K562 (cell line): ENCODE measurements around the gene NR3C1. TPM values are rescaled to one million over a fixed set of nuclear protein-coding genes. Genes with fewer than 3 reads are reported as not detected.

ENCODE experiments used
- BRD4 ChIP-seq: fragments of 200-600 bp; sonication (generic); IDR thresholded peaks from 2 replicates; pipeline ENCODE4 v1.6.1; 2017; ENCODE audit warnings: inconsistent platforms
- FUS ChIP-seq: fragments of 200-400 bp; formaldehyde crosslinking; optimal IDR thresholded peaks from 2 replicates; pipeline ENCODE3; 2017; ENCODE audit warnings: low read depth, low read length
- GABPA ChIP-seq: fragments of 200-800 bp; sonication (Bioruptor generic); conservative IDR thresholded peaks from 2 replicates; pipeline ENCODE4 v1.6.1; 2016; ENCODE audit warnings: low read depth, missing genetic modification characterization, missing compliant biosample characterization
- KLF1 ChIP-seq: fragments of 450-650 bp; IDR thresholded peaks from 2 replicates; pipeline ENCODE4 v1.6.1; 2016; ENCODE audit warnings: missing genetic modification characterization, missing compliant biosample characterization
- LCOR ChIP-seq: sonication (generic); formaldehyde crosslinking; IDR thresholded peaks from 2 replicates; pipeline ENCODE4 v1.8.0; 2022; ENCODE audit warnings: mild to moderate bottlenecking, missing genetic modification reagents
- MIER1 ChIP-seq: fragments of 450-650 bp; IDR thresholded peaks from 2 replicates; pipeline ENCODE4 v1.6.1; 2016; ENCODE audit warnings: antibody characterized with exemption, mild to moderate bottlenecking, low read depth
- NFE2L1 ChIP-seq: fragments of 450-650 bp; IDR thresholded peaks from 2 replicates; pipeline ENCODE4 v1.6.1; 2016; ENCODE audit warnings: missing genetic modification characterization, low read depth, mild to moderate bottlenecking, missing compliant biosample characterization, moderate library complexity, borderline replicate concordance
- NR4A1 ChIP-seq, 2 experiments: fragments of 250-450 bp in 1 of 2; fragments of 450-650 bp in 1 of 2; sonication (Bioruptor Pico) in 1 of 2; IDR thresholded peaks; 2 replicates each; pipeline versions ENCODE4 v1.4.0 to v1.6.1; 2016 to 2020; ENCODE audit warnings: mild to moderate bottlenecking in 2 of 2, missing compliant biosample characterization in 1 of 2, missing genetic modification characterization in 1 of 2, moderate library complexity in 1 of 2
- NUFIP1 ChIP-seq: fragments of 450-650 bp; IDR thresholded peaks from 2 replicates; pipeline ENCODE4 v1.6.1; 2018; ENCODE audit not compliant: partially characterized antibody
- RAD21 ChIP-seq, 2 experiments: fragments of 250-450 bp in 1 of 2; fragments of 450-650 bp in 1 of 2; sonication (Bioruptor Pico) in 1 of 2; formaldehyde crosslinking in 1 of 2; IDR thresholded peaks in 1 of 2; conservative IDR thresholded peaks in 1 of 2; 2 replicates each; pipeline versions ENCODE4 v1.4.0 to v1.8.0; 2020 to 2022; ENCODE audit warnings: mild to moderate bottlenecking in 2 of 2, moderate library complexity in 1 of 2
- RBFOX2 ChIP-seq: fragments of 200-400 bp; formaldehyde crosslinking; IDR thresholded peaks from 2 replicates; pipeline ENCODE4 v1.6.1; 2017; ENCODE audit warnings: low read depth, mild to moderate bottlenecking, low read length, moderate library complexity
- RBM17 ChIP-seq: fragments of 200-400 bp; formaldehyde crosslinking; IDR thresholded peaks from 2 replicates; pipeline ENCODE4 v1.6.1; 2017; ENCODE audit warnings: low read depth, mild to moderate bottlenecking, low read length, borderline replicate concordance
- SMAD4 ChIP-seq: fragments of 250-450 bp; sonication (Bioruptor Pico); conservative IDR thresholded peaks from 2 replicates; pipeline ENCODE4 v1.8.0; 2021; ENCODE audit warnings: inconsistent platforms, mild to moderate bottlenecking, moderate library complexity
- TBP ChIP-seq: optimal IDR thresholded peaks from 2 replicates; pipeline ENCODE3; 2011; ENCODE audit warnings: low read depth, low read length, improper control_type of control experiment
- WHSC1 ChIP-seq: IDR thresholded peaks from one replicate; pipeline ENCODE4 v1.6.1; 2012; ENCODE audit warnings: low read length, control low read depth, inconsistent platforms
- ZKSCAN8 ChIP-seq: fragments of 200-800 bp; sonication (Bioruptor generic); IDR thresholded peaks from 2 replicates; pipeline ENCODE4 v1.6.1; 2016; ENCODE audit warnings: missing genetic modification characterization, missing compliant biosample characterization
- ZNF263 ChIP-seq: sonication (generic); formaldehyde crosslinking; IDR thresholded peaks from 2 replicates; pipeline ENCODE4 v1.8.0; 2022; ENCODE audit warnings: mild to moderate bottlenecking, missing genetic modification reagents, borderline replicate concordance
- ZNF584 ChIP-seq: fragments of 200-800 bp; sonication (Bioruptor generic); IDR thresholded peaks from 2 replicates; pipeline ENCODE4 v1.6.1; 2016; ENCODE audit warnings: low read depth, mild to moderate bottlenecking, missing genetic modification characterization, missing compliant biosample characterization
- ZNF764 ChIP-seq: fragments of 250-450 bp; sonication (Bioruptor Pico); IDR thresholded peaks from 2 replicates; pipeline ENCODE4 v1.4.0; 2020; ENCODE audit warnings: low read depth, mild to moderate bottlenecking, moderate library complexity
- polyA plus RNA-seq, 8 experiments: library from polyadenylated mRNA; depleted of rRNA in 4 of 8; stranded (reverse) in 5 of 8; unstranded in 3 of 8; fragments of >200 nt; fragmentation: Nextera tagmentation in 2 of 8; fragmentation: Illumina TruSeq in 1 of 8; extraction: Ambion mirVana in 2 of 8; extraction: Trizol in 1 of 8; gene quantifications; 2 replicates each; pipeline versions ENCODE4 v1.2.1 to v1.2.3, GENCODE V29; 2011 to 2014; ENCODE audit warnings: inconsistent platforms in 1 of 8, missing spikeins in 1 of 8
- total RNA-seq, 7 experiments: library from RNA; depleted of rRNA in 6 of 7; stranded (reverse); fragments of >200 nt in 6 of 7; fragmentation: Illumina TruSeq in 2 of 7; extraction: Trizol in 2 of 7; gene quantifications; 2 replicates each; pipeline versions ENCODE4 v1.2.1 to v1.2.3, GENCODE V29; 2011 to 2021; ENCODE audit warnings: low replicate concordance in 1 of 7
- TF ChIP-seq, protein P1 (sequence below): sonication (generic); formaldehyde crosslinking; IDR thresholded peaks from 2 replicates; pipeline ENCODE4 v1.8.1; 2023; ENCODE audit warnings: mild to moderate bottlenecking, missing genetic modification reagents
- TF ChIP-seq, protein P2 (sequence below): IDR thresholded peaks from 2 replicates; pipeline ENCODE4 v1.6.1; 2011; ENCODE audit not compliant: insufficient read length; ENCODE audit errors: extremely low read depth
- TF ChIP-seq, protein P3 (sequence below), 2 experiments: fragments of 450-650 bp; IDR thresholded peaks; 2 replicates each; pipeline ENCODE4 v1.6.1; 2016
- TF ChIP-seq, protein P4 (sequence below): fragments of 250-450 bp; sonication (Bioruptor Pico); IDR thresholded peaks from 2 replicates; pipeline ENCODE4 v1.4.0; 2020; ENCODE audit warnings: mild to moderate bottlenecking, moderate library complexity

The NR3C1 gene
- total and polyA plus RNA-seq, 9 of the 15 experiments (the other 6 are each of a cell fraction or from before 2014, with no cell fraction given), result 8.2 to 36.0 (median 15.0) TPM

DNA sequence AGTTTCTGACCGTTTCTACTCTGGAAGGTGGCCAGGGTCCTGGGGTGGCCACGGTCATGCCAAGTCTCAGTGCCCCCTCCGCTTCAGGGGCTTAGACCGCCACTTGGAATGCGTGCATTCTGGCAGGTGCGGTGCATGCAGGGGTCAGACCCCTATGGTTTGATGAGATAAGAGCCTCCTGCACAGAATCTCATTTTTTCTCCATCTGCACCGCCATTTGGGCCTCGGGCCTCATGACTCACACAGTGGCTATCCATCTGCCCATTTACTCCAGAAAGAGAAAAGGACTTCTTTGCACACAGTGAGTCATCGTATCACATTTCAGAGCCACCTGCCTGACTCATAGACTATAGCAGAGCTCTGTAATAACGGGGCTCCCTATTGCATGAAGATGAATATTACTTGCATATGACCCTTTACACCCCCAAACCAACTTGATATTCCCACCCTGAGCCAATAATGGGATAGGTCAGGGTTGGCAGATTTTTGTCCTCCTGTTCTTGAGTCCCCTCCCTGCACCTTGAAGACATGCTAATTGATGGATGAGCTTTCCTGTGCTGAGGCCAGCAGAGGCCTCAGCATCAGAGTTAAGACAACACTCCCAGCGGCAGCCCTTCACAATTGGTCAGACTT lies 157.4 kb downstream of the NR3C1 start (continued):
- TF ChIP-seq ZNF263 (CRISPR knock-in tag), result no peak; the same call in 1 of the 2 replicates
- no peak for TF ChIP-seq RBFOX2
- TF ChIP-seq, protein P1, sequence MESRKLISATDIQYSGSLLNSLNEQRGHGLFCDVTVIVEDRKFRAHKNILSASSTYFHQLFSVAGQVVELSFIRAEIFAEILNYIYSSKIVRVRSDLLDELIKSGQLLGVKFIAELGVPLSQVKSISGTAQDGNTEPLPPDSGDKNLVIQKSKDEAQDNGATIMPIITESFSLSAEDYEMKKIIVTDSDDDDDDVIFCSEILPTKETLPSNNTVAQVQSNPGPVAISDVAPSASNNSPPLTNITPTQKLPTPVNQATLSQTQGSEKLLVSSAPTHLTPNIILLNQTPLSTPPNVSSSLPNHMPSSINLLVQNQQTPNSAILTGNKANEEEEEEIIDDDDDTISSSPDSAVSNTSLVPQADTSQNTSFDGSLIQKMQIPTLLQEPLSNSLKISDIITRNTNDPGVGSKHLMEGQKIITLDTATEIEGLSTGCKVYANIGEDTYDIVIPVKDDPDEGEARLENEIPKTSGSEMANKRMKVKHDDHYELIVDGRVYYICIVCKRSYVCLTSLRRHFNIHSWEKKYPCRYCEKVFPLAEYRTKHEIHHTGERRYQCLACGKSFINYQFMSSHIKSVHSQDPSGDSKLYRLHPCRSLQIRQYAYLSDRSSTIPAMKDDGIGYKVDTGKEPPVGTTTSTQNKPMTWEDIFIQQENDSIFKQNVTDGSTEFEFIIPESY (CRISPR knock-in tag), result no peak
- TF ChIP-seq RAD21 (CRISPR knock-in tag; conservative IDR thresholded peaks at IDR 0.05 in 1 of 2, IDR thresholded peaks at IDR 0.05 in 1 of 2), result 0 out of 4 replicates have a peak, but pooled peaks of 1 of the 2 experiments have one; percentile 5
- TF ChIP-seq NR4A1 (CRISPR knock-in tag; IDR thresholded peaks at IDR 0.05), result 0 out of 2 replicates have a peak, but pooled peaks have one; percentile 30
- peak; percentile 55; the same call in 1 of the 2 replicates for TF ChIP-seq NR4A1 (tag; IDR thresholded peaks at IDR 0.05)
- no peak for TF ChIP-seq NUFIP1
- no peak for TF ChIP-seq KLF1
- TF ChIP-seq, protein P2, sequence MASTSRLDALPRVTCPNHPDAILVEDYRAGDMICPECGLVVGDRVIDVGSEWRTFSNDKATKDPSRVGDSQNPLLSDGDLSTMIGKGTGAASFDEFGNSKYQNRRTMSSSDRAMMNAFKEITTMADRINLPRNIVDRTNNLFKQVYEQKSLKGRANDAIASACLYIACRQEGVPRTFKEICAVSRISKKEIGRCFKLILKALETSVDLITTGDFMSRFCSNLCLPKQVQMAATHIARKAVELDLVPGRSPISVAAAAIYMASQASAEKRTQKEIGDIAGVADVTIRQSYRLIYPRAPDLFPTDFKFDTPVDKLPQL, result no peak
- TF ChIP-seq FUS, result no peak
- TF ChIP-seq GABPA (tag), result no peak
- no peak for TF ChIP-seq MIER1
- TF ChIP-seq WHSC1, result no peak
- no peak for TF ChIP-seq TBP
- no peak for TF ChIP-seq ZNF764 (CRISPR knock-in tag)
- peak; percentile 65 for TF ChIP-seq SMAD4 (CRISPR knock-in tag)
- TF ChIP-seq, protein P3, sequence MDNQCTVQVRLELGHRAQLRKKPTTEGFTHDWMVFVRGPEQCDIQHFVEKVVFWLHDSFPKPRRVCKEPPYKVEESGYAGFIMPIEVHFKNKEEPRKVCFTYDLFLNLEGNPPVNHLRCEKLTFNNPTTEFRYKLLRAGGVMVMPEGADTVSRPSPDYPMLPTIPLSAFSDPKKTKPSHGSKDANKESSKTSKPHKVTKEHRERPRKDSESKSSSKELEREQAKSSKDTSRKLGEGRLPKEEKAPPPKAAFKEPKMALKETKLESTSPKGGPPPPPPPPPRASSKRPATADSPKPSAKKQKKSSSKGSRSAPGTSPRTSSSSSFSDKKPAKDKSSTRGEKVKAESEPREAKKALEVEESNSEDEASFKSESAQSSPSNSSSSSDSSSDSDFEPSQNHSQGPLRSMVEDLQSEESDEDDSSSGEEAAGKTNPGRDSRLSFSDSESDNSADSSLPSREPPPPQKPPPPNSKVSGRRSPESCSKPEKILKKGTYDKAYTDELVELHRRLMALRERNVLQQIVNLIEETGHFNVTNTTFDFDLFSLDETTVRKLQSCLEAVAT (IDR thresholded peaks at IDR 0.05), result no peak
- TF ChIP-seq ZNF584 (CRISPR knock-in tag), result no peak
- no peak for TF ChIP-seq RBM17
- no peak for TF ChIP-seq ZKSCAN8 (CRISPR knock-in tag)
- TF ChIP-seq, protein P4, sequence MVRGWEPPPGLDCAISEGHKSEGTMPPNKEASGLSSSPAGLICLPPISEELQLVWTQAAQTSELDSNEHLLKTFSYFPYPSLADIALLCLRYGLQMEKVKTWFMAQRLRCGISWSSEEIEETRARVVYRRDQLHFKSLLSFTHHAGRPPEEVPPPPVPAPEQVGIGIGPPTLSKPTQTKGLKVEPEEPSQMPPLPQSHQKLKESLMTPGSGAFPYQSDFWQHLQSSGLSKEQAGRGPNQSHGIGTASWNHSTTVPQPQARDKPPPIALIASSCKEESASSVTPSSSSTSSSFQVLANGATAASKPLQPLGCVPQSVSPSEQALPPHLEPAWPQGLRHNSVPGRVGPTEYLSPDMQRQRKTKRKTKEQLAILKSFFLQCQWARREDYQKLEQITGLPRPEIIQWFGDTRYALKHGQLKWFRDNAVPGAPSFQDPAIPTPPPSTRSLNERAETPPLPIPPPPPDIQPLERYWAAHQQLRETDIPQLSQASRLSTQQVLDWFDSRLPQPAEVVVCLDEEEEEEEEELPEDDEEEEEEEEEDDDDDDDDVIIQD, result no peak
- TF ChIP-seq NFE2L1 (tag), result no peak
- TF ChIP-seq LCOR (CRISPR knock-in tag), result peak; percentile 87
- no peak for TF ChIP-seq BRD4
